Measurements from ENCODE around the gene C11orf97. TPM values are rescaled to one million over a fixed set of nuclear protein-coding genes. Genes with fewer than 3 reads are reported as not detected.
A peak's percentile ranks its signal among the peaks of the same experiment; 100 is the strongest.

The C11orf97 gene
- total RNA-seq, 1 experiment from 2014 or later = not detected

DNA sequence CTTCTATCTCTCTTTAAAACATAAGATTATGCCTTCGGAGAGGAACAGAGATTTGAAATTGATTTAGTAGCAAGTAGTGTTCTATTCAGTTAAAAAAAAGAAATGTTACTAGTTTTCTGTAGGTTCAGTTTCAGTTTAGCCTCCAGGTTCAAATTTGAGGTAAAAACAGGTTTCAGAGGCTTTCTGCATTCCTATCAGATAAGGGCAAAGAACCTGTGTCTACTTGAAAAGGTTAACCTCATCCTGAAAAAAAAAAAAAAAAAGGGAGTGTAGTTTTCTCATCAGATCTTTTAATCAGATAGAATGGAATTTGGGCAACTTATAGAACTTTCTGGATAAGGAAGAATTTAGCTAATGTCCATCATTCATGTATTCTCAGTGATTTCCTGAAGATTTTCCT lies 12.1 kb downstream of the C11orf97 start:
- no peak for DNase-seq (ENCODE audit: extremely low read depth, low read depth)

DNA sequence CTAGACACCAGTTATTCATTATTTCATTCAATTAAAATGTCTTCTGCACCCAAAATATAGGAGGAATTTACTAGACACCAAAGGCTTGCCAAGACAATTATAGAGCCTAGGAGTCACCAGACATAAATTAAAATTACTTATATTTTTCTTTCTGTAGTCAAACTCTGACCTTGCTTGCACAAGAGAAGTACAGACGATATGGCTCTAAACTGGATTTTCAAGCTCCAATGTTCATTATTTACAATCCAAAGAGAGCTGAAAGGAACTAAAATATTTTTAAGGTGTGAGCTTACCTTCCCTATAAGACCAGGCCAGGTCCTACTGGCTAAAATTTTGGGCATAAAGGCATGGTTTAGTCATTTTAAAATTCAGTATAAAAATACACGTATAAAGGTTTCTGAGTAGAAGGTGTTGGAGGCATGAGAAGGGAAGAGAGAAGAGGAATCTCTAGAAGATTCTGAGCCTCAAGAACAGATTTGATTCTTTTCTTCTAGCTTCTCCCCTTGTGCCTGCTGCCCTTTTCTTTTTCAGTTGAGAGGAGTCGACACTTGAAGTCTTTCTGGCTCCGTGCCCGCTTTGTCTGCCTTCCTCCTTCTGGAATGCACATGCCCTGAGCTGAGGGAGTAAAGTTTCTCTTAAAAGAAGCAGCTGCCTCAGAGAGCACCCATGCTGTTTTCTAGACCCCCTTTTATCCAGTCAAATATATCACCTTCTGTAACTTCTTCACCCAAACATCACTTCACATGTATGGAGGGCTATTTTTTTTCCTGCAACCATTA lies 13.5 kb downstream of the C11orf97 start:
- no peak for DNase-seq (ENCODE audit: extremely low read depth, low read depth)

DNA sequence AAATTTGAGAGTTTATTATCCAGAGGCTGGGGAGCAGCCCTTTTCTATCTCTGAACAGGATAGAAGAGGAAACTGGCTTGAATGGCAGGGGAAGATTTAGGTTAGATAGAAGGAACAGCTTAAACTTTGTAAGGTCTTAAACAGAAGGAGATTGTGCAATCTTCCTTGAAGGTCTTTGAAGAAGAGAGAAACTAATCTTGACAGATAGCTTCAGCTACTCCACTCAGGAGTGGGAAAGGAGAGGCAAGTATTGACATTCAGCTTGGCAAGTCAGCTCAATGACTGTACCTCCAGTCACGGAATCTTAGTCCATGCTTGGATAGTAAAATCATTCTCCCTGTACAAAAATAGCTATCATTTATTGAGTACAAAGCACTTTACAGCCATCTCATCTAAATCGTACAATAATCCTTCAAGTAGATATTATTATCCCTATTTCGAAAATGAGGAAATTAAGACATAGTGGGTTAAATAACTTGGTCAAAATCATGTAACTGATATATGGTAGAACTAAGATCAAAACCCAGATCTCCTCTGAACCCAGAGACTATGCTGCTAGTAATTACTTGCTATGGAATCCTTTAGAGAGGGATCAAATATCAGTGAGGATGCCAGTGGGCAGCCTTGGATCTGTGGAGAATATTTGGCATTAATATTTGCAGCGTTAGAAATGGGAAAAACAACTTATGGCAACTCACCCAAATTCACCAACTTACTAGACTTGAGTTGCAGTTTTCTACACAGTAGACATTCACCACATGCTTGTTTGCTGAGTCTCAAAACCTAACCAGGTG lies 14.6 kb downstream of the C11orf97 start:
- no peak for DNase-seq (ENCODE audit: extremely low read depth, low read depth)

DNA sequence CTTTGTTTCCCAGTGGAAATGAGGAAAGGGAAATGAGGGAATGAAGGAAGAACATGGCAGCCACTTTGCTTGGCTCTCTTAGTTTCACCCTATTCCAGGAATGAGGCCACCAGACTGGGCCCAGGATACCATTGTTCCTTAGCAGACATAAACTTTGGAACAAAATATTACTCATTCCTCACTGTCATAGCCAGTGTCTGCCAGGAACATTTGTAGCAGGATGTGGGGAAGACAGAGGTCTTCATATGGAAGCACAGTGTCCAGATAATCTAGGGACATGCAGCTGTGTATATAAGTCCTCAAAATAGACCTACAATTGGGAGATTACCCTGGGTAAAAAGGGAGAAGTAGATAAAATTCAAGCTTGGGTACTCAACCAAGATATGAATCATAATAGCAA lies 16.3 kb downstream of the C11orf97 start:
- DNase-seq (ENCODE audit: extremely low read depth, low read depth) = no peak

DNA sequence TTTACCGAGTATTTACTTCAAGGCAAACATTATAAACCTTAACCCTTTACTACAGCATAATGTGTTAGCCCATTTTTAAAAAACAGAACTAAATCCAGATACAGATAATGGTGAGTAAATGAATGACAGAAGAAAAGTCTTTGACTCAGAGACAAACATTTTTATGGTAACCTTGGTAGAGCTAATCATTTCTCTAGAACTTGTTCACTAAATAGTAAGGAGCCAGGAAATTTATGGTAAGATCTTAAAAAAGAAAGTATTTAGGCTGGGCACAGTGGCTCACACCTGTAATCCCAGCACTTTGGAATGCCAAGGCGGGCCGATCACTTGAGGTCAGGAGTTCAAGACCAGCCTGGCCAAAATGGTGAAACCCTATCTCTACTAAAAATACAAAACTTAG lies 19.9 kb downstream of the C11orf97 start:
- no peak for DNase-seq (ENCODE audit: extremely low read depth, low read depth)

DNA sequence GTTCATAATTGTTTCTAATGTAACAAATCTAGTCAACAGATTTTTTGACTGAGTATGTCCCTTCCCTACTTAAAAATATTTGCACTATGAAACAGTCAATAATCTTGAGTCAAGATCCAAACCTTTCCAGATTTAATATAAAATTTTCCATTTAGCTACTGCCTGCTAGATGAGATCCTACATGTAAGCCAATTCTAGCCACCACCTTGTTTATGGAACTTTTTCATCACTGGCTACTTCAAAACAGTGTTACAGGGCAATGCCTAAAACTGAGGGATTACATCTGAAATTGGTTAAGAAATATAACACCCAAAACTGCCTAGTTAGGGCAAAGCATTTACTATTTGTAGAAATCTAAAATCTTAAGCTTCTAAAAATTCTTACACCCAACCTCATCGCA lies 20.9 kb downstream of the C11orf97 start:
- no peak for DNase-seq (ENCODE audit: extremely low read depth, low read depth)

DNA sequence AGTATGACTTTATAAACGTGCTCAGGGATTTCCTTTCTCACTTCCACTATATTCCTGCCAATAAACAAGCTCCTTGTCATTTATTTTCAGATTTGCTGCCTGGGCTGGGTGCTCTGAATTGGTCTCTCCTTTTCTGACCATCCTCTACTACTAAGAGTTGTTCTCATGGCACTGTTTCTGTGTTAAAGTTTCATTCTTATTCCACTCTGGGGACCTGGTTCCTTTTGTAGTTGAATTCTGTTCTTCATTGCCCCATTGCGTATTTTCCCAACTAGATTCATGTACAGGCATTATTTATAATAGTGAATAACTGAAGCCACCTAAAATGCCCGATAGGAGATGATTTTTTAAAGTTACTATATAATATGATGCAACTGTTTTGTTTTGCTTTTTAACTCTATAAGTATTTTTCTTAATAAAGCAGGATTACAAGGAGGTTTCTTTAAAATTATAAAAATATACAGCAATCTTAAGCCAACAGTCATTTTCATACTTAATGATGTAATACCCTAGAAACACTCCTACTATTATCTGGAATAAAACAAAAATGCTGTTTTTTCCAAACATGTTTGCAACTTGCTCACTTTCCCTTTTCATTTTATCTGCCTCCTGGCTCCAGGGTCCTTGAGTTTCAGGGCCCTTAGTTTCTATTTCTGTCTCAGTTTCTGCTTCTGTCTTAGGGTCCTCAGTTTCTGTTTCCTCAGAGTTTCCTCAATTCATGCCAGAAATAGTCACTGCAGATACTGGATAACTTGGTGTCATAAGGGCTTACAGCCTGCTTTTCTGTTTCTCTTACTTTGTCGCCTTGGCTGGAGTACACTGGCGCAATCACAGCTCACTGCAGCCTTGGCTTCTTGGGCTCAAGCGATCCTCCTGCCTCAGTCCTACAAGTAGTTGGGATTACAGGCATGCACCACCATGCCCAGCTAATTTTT lies 21.7 kb downstream of the C11orf97 start:
- no peak for DNase-seq (ENCODE audit: extremely low read depth, low read depth)

DNA sequence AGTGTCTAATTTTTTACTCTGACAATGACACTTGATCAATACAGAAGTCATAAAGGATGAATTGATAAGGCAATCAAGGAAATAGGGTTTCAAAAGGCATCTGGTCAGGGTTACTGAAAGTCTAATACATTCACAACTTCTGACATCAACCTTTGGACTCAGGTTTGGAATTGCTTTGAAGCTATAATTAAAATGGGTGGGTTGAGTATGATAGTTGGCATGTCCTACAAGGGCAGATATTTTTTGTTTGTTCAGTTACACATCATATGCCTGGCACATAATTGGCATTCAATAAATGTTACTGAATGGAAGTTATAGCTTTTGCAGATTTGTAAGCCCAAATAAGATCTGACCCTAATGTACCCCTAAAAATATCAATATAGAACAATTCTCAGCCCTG lies 24.1 kb downstream of the C11orf97 start:
- no peak for DNase-seq (ENCODE audit: extremely low read depth, low read depth)

DNA sequence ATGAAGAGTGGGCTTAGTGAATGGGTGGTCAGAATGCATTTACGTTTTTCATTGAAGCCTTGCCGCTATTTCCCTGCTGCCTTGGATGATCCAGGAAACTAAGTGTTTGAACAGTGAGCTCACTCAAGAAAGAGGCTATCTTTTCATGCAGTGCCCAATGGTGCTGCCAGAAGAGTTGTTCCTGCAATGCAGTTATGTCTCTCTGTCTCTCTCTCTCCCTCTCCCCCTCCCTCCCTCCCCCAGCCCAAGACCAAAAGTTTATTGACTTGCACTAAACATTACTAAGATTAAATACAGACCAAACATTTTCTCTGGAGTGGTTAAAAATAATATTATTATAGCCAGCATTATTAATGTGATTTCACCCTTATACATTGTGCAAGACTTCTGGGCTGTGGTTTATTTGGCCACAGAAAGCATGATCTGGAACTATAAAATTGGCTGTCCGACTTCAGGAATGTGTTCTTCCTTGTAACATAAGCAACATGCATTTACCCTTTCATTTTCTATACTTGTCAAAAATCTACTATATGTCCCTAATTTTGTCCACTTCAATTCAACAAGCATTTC lies 24.9 kb downstream of the C11orf97 start:
- no peak for DNase-seq (ENCODE audit: extremely low read depth, low read depth)

DNA sequence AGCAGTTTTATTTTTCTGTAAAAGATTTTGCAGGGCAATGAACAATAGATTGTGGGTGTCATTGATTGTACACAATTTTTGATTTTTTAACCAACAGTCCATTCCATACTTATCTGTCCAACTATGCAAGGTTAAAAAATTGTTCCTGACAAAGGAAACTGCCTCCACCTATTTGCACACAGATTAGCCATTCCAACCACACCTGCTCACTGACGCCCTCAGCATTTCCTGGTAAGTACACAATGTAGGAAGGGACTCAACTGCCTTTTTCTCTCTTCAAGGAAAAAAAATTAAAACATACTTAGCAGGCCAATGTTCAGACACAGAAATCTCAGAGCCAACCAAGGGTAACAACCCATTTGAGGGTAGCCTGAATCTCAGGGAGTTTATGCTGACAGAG lies 27.2 kb downstream of the C11orf97 start:
- DNase-seq (ENCODE audit: extremely low read depth, low read depth) = no peak

DNA sequence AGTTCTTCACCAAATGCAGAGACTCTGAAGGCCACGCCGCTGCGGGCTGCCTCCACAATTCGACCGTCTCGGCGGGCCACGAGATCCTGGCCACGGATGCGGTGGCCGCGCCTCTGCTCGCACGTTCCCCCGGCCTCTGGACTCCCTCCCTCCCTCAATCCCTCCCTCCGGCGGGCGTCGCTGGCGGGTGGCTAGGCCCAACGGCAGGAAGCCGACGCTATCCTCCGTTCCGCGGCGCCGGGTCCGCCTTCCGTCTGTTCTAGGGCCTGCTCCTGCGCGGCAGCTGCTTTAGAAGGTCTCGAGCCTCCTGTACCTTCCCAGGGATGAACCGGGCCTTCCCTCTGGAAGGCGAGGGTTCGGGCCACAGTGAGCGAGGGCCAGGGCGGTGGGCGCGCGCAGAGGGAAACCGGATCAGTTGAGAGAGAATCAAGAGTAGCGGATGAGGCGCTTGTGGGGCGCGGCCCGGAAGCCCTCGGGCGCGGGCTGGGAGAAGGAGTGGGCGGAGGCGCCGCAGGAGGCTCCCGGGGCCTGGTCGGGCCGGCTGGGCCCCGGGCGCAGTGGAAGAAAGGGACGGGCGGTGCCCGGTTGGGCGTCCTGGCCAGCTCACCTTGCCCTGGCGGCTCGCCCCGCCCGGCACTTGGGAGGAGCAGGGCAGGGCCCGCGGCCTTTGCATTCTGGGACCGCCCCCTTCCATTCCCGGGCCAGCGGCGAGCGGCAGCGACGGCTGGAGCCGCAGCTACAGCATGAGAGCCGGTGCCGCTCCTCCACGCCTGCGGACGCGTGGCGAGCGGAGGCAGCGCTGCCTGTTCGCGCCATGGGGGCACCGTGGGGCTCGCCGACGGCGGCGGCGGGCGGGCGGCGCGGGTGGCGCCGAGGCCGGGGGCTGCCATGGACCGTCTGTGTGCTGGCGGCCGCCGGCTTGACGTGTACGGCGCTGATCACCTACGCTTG lies 31.7 kb downstream of the C11orf97 start, which contains the start of gene FUT4:
TSS of gene FUT4 (plus strand) at position 227 of the 951 bp plus-strand sequence. CDS start at position 440, 213 bp downstream.
- DNase-seq (ENCODE audit: extremely low read depth, low read depth) = peak; percentile 69

DNA sequence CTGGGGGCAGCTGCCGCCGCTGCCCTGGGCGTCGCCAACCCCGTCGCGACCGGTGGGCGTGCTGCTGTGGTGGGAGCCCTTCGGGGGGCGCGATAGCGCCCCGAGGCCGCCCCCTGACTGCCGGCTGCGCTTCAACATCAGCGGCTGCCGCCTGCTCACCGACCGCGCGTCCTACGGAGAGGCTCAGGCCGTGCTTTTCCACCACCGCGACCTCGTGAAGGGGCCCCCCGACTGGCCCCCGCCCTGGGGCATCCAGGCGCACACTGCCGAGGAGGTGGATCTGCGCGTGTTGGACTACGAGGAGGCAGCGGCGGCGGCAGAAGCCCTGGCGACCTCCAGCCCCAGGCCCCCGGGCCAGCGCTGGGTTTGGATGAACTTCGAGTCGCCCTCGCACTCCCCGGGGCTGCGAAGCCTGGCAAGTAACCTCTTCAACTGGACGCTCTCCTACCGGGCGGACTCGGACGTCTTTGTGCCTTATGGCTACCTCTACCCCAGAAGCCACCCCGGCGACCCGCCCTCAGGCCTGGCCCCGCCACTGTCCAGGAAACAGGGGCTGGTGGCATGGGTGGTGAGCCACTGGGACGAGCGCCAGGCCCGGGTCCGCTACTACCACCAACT lies 32.5 kb downstream of the C11orf97 start:
- DNase-seq (ENCODE audit: extremely low read depth, low read depth) = no peak

DNA sequence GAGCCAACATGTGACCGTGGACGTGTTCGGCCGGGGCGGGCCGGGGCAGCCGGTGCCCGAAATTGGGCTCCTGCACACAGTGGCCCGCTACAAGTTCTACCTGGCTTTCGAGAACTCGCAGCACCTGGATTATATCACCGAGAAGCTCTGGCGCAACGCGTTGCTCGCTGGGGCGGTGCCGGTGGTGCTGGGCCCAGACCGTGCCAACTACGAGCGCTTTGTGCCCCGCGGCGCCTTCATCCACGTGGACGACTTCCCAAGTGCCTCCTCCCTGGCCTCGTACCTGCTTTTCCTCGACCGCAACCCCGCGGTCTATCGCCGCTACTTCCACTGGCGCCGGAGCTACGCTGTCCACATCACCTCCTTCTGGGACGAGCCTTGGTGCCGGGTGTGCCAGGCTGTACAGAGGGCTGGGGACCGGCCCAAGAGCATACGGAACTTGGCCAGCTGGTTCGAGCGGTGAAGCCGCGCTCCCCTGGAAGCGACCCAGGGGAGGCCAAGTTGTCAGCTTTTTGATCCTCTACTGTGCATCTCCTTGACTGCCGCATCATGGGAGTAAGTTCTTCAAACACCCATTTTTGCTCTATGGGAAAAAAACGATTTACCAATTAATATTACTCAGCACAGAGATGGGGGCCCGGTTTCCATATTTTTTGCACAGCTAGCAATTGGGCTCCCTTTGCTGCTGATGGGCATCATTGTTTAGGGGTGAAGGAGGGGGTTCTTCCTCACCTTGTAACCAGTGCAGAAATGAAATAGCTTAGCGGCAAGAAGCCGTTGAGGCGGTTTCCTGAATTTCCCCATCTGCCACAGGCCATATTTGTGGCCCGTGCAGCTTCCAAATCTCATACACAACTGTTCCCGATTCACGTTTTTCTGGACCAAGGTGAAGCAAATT lies 33.3 kb downstream of the C11orf97 start:
- no peak for DNase-seq (ENCODE audit: extremely low read depth, low read depth)

DNA sequence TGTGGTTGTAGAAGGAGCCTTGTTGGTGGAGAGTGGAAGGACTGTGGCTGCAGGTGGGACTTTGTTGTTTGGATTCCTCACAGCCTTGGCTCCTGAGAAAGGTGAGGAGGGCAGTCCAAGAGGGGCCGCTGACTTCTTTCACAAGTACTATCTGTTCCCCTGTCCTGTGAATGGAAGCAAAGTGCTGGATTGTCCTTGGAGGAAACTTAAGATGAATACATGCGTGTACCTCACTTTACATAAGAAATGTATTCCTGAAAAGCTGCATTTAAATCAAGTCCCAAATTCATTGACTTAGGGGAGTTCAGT lies 33.9 kb downstream of the C11orf97 start:
- DNase-seq (ENCODE audit: extremely low read depth, low read depth) = no peak

DNA sequence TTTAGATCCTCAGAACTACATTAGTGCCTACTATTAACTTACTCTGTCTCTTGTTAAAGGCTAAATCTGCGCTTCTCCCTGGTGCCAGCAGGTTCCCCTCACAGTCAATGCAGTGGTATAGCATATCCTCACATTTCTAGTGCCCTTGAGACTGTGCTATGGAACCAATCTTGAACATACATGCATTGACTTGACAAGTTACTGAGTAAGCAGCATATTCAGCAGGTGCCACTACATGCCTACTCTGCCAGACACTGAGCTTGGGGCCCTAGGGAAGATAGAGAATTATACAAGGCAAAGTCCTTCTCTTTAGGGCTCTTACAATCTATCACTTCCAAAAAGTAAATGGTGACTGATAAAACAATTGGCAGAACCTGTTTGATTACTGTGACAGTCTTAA lies 34.6 kb downstream of the C11orf97 start:
- DNase-seq (ENCODE audit: extremely low read depth, low read depth) = no peak

DNA sequence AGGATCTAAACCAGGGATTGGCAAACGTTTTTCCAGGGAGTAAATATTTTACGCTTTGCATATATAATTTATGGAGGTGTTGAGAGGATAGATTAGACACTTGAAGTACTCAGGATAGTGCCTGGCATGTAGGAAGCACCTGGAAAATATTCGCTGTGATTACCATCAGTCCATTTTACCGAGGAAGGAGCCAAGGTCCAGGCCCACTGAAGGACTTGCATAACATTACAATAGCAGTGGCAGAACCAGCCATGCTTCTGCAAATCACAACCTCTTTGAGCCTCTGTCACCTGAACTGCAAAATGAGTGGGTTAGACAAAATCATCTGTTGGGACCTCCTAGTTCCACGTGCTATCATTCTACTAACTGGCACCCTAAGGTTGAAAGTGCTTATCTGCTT lies 36.9 kb downstream of the C11orf97 start:
- no peak for DNase-seq (ENCODE audit: extremely low read depth, low read depth)

DNA sequence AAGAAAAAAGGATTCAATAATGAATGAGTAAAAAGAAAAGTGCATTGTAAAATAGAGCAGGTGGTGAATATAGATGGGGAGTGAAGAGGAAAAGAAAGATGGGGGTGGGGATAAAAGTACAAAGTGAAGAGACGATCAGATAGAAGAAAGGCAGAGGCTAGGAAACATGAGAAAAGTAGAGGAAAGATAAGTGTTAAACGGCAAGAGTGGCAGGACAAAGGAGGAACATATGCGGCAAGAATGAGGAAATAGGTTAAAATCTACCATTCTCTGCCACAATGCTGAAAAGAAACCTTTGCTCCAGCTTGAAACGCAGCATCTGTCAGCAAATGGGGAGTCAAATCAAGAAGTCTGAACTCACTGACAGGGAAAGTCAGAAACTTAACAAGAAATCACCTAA lies 38.3 kb downstream of the C11orf97 start:
- DNase-seq (ENCODE audit: extremely low read depth, low read depth) = no peak

DNA sequence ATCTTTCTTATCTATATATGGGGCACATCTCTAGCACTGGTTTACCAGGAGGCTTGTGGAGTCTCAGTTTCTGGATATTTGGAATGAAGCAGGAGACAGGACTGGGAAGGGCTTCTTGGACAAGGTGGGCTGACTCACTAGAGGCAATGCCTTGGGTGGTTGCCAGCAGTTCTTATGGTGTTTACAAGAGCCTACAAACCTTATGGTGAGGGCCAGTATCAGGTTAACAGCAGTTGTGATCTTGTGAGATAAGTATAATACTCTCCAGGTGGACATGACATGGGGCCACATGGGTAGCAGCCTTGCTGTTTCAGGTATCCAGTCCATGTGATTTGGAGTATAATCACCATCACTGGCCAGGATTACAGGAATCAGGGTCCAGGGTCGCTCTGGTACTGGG lies 41.7 kb downstream of the C11orf97 start:
- no peak for DNase-seq (ENCODE audit: extremely low read depth, low read depth)

Measured in NCI-H460 (cell line).